ENCODE measurements around the gene MBIP.
A peak's percentile ranks its signal among the peaks of the same experiment; 100 is the strongest.
"Not testable (repeated sequence)": the region's sequence is repeated elsewhere in the genome, so short reads cannot be mapped to it uniquely, and the experiment has no call there.

MBIP gene

DNA sequence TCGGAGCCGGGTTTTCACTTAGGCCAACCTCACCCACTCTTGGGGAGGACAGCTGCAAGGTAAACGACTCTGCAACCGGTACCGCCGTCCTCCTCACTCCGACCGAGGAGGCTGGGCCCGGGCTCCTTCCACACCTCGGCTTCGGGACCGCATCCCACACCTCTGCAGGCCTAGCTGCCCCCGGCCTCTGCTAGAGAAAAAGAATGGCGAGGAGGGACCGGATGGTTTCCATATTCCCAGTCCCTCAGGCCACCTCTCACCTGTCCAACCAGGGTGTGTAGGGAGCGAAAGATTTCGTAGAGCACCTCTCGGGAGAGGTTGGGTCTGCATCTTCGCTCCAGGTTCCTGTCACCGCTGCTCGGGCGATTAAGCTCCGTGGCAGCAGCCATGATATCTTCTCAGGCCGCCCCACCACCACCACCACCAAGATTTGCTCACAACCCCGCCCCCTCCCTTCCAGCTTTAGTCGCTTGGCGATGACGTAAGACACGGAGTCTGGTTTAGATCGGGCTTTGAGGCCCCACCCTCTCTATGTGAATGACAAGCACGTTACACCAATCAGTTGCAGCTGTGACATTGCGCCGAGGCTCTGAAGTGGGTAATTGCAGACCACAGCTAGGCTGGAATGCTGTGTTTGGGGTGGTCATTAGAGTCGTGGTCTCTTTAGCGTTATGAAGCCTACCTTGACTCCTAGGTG is at the start of gene MBIP:
Gene MBIP (minus strand): TSS at position 438 of the 697 bp plus-strand sequence. CDS start 49 bp downstream, at position 389.
- DNase-seq = peak; percentile 99

GRCh38 chr14:36367985-36368774 is 47.7 kb upstream of the MBIP start:
- no peak for DNase-seq

DNA sequence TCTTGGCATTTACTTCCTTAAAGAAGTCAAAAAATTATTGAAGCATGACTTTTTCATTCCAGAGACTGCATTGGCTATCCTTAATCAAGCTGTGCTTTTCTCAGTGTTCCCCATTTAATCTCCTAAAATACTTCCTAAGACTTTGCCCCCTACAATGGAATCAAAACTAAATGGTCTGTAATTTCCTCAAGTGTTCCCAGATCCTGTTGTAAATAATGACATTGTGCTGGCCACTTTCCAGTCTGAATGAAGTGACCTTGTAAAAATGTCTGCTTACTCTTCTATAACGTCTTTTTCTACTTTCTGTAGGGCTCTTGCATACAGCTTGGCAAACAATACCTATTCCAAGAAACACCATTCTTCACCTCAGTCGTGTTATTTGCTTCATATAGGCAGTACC is 45.3 kb upstream of the MBIP start:
- no peak for DNase-seq

DNA sequence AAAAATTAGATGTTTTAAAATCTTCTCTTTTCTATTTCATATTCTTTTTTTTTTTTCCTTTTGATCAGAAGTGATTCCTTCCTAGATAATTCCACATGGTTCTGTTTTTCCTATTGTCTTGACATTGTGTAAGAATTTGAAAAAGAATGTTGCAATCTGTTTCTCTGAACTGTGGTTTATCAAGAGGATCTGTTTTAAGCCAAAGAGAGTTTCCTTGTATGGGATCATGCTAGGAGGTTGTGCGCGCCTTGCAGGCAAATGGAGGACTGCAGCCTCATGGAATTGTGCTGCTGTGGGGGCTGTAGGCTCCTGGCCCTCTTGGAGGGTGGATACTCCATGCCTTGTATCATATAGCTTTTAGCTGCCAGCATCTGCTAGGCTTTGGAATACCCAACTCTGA is 43.3 kb upstream of the MBIP start:
- DNase-seq = no peak

DNA sequence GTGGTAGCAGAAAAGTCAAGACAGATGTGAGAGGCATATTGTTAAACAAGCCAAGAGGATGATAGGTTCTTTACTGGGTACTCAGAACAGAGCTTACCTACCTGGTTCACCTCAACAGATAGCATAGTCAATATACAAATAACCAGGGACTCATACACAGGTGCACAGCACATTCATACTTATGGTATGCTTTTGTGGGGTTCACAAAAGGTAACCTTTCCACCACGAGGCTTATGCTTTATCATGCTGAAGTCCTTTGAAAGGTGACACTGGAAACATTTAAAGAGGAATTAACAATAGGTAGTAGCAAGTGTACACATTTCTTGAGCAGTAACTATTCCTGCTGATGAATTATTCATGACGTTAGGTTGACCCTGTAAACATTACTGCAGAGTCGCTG is 42.2 kb upstream of the MBIP start:
- DNase-seq = no peak

DNA sequence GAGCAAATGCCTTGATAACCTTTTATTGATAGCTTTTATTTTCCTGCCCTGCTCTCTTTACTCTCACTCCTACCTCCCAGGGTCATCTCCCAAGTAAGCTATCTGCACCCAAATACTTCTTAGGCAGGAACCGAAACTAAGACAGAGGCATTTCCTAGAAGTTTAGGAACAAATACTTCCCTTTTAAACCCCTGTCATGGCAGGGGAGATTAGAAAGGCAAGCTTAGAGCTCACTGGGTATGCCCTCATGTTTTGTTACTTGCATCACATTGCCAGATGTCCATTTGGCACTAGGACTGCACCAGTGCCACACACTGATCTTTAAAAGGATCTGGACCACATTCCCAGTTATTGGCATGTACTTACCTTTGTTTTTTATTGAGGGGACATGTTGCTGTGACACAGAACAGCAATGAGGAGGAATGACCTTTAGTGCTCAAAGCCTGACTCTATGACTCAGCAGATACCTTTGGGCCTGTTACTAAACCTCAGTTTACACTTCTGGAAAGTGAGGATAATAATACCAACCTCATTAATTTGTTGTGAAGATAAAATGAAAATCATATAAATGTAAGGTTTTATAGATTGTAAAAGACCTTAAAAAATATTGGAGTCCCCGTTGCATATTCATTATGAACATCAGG is 40.9 kb upstream of the MBIP start:
- peak; percentile 6 for DNase-seq

GRCh38 chr14:36356862-36357261 is 36.4 kb upstream of the MBIP start:
- no peak for DNase-seq

DNA sequence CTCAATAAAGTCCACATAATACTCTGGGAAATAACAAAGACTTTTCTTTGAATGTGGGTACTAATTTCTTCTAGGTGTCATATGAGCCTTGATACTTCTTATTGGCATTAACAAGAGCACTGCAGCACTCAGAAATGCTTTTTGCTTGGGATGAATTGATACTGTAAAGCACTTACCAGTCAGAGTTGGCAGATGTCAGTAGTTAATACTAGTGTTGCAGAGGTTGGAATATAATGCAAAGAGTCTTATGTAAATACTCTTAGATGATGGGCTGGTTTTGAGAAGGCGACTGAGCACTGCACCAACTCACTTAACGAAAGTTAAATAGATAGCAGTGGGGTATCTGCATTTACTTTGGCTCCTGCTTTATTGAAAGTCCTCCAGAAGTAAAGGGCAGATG is 25.6 kb upstream of the MBIP start:
- DNase-seq = no peak

DNA sequence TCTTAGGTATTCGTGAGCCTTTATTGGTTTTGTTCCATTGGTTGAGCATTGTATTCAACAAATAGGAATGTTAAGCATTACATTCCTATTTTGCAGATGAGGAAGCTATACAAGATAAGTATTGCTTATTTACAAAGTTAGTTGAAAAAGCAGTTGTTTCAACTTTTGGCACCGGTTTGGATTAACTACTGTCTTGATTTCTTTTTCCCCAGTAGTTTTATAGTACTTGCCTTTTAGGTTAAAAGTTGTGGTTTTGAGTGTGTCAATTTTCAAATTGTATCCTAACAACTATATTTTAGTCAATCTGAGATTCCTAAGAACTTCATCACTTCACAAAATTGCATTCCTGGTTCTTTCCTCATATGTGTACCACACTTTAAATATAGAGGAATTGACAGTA is 23.8 kb upstream of the MBIP start:
- no peak for DNase-seq

DNA sequence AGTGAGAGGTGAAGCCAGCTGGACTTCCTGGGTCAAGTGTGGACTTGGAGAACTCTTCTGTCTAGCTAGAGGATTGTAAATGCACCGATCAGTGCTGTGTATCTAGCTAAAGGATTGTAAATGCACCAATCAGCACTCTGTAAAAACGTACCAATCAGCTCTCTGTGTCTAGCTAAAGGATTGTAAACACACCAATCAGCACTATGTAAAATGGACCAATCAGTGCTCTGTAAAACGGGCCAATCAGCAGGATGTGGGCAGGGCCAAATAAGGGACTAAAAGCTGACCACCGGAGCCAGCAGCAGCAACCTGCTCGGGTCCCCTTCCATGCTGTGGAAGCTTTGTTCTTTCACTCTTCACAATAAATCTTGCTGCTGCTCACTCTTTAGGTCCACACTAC is 21.4 kb upstream of the MBIP start:
- DNase-seq = not testable (repeated sequence)

DNA sequence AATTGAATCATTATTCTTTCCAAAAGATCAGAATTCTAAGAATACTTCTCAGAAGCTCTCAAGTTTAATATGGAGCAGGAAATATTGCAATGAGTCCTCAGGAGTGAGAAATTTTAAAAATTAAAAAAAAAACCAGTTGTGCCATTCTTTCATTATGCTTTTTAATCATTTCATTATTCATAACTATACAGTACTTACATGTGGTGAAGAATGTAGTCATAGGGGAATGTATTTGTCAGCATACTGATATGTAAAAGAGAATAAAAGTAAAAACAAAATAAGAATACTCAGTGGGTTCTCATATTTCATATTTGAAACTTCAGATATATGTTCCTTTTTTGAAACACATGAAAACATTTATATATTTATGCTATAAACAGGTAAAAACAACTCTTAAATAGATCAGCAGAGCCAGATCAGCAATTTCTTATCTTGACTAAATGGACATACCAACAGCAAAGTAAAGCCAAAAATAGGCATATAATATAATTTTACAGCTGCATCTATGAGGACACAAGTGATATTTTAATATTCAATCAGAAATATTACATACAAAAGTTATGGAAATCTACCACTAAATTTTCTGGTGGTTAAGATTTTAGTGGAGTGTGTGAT is 19.9 kb upstream of the MBIP start:
- no peak for DNase-seq

GRCh38 chr14:36339816-36340215 is 19.4 kb upstream of the MBIP start:
- DNase-seq = peak; percentile 47

DNA sequence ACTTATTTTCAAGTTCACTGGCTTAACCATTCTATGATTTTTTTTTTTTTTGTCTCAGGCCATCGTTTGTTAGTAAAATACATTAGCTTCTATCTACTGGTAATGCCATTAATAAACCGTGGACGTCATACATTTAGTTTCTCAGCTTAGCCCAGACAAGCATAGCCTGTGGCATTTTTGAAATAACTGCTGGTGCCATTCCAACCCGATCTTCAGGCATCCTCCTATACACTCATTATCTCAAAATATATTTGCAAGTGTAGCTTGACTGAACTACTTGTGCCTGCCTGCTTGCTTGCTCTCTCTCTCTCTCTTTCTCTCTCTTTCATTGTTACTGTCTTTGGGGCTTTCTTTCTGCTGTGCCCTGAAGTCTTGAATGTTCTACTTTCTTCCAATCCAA is 12.7 kb upstream of the MBIP start:
- DNase-seq = no peak

GRCh38 chr14:36327573-36327972 is 7.1 kb upstream of the MBIP start:
- DNase-seq = not testable (repeated sequence)

DNA sequence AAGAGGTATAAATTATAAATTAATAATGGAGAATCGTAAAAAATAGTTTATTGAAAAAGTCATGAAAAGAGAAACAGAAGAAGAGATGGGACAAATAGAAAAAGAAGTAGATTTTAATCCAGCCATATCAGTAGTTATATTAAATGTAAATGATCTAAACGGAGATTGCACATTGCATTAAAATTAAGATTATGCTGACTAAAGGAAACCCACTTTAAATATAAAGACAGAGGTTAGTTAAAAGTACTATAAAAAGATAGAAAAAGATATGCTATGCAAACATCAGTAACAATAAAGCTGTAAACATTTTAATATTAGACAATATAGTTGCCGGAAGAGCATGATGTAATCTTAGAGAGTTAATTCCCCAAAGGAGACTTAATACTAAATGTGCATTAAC is 5.4 kb upstream of the MBIP start:
- no peak for DNase-seq

DNA sequence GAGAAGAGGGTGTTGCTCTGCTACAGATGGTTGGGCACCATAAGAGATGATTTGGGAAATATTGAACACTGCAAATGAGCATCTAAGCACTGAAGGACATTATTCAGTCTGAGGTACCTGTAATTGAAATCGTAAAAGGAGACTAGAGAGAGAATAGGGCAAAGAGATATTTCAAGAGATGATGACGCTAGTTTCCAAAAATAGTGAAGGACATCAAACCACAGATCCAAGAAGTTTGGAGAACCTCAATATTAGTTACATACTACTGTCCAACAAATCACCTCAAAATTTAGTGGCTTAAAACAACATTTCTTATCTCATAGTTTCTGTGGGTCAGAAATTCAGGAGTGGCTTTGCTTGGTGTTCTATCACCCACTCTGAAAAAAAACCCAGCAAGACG is 4.5 kb upstream of the MBIP start:
- no peak for DNase-seq

DNA sequence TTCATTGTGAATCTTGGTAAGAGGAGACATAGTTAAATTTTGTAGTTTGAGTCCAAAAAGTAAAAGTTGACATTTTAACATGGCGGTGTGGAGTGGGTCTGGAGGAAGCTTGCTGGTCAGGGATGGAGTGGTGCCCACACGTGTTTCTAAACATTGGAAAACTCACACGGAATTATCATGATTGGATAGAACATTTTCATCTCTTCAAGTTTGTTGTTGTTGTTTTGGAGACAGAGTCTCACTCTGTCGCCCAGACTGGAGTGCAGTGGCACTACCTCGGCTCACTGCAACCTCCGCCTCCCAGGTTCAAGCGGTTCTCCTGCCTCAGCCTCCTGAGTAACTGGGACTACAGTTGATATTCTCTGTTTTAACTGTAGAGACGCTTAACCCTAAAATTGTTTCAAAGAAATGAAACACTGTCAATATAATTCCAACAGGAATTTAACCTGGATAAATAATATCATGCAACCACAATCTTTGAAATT is 502 bp upstream of the MBIP start:
- no peak for DNase-seq

- no peak for DNase-seq
These were observed 588 bp downstream of the MBIP start for GRCh38 chr14:36319899-36320199.

GRCh38 chr14:36317650-36318049 is 2.8 kb downstream of the MBIP start:
- no peak for DNase-seq

GRCh38 chr14:36316131-36316530 is 4.3 kb downstream of the MBIP start:
- DNase-seq = no peak

GRCh38 chr14:36315159-36315853 is 5.1 kb downstream of the MBIP start:
- DNase-seq = no peak

DNA sequence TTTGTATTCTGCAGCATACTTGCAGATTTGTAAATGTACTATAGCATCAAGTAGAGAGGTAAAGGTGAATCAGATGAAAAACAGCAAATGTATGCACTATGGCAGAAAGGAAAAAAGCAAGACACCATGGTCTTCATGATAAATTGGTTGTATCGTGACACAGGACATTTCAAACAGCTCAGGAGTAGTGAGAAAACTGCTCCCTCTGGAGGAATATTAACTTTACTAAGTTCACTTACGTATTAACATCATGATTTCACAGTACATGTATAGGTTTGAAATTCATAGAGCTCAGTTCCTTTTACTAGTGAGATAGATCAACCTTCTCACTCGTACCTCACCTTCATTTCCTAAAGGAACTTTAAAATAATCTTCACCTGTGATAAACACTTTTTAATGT is 6.5 kb downstream of the MBIP start:
- peak; percentile 24 for DNase-seq

DNA sequence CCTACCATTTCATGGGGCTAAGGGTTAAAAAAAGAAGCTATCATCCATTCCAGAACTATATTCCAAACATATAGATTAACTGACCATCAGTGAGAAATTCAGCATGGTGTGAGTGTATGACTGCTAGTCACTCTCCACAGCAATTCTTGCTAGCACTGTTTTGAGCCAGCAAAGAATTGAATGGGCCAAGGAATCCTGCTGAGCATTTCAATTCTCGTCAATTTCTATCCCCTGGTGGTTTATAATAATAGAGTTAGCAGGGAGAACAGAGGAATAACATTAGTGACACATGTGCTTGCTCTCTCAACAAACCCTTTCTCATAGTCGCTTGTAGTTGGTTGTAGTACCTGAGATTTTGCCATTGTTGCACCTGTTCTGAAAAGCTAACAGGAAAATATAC is 7.2 kb downstream of the MBIP start:
- no peak for DNase-seq

Measured in hematopoietic multipotent progenitor cell treated with erythropoietin and hydrocortisone succinate and interleukin-3 and kit ligand, for 4 days (in vitro differentiated cells).